SU-DHL-6 (cell line): Measurements from ENCODE around the gene ZBTB37.

Source experiments
- H2AFZ ChIP-seq: fragments of 200-600 bp; sonication (generic); 2 replicates; pipeline ENCODE4 v1.6.1; 2014; ENCODE audit warnings: low read depth, mild to moderate bottlenecking, moderate library complexity, mixed read lengths, antibody characterized with exemption, low read length; ENCODE audit not compliant: severe bottlenecking
- H3F3A ChIP-seq: fragments of 200-600 bp; shearing (Covaris generic); 2 replicates; pipeline ENCODE4 v1.6.0; 2016; ENCODE audit warnings: antibody characterized with exemption, mild to moderate bottlenecking; ENCODE audit not compliant: insufficient read depth
- H3K27ac ChIP-seq: fragments of 200-600 bp; sonication (generic); 2 replicates; pipeline ENCODE4 v1.5.1; 2016; ENCODE audit warnings: low read depth, mild to moderate bottlenecking, low read length, moderate library complexity, mixed read lengths
- H3K27me3 ChIP-seq: fragments of 200-600 bp; sonication (generic), shearing (Covaris generic); 2 replicates; pipeline ENCODE4 v1.6.0; 2014; ENCODE audit warnings: mild to moderate bottlenecking, low read length
- H3K36me3 ChIP-seq: fragments of 200-600 bp; sonication (generic); 2 replicates; pipeline ENCODE4 v1.6.1; 2014; ENCODE audit warnings: mild to moderate bottlenecking, low read length, mixed read lengths
- H3K4me2 ChIP-seq: fragments of 300-600, 200-600 bp; shearing (Covaris generic), sonication (generic); 2 replicates; pipeline ENCODE4 v1.6.0; 2014; ENCODE audit warnings: low read length, low read depth, mild to moderate bottlenecking; ENCODE audit not compliant: poor library complexity, severe bottlenecking
- H3K4me3 ChIP-seq: fragments of 200-600 bp; sonication (generic); 2 replicates; pipeline ENCODE4 v1.5.1; 2014; ENCODE audit warnings: antibody characterized with exemption, low read length, mild to moderate bottlenecking, mixed read lengths; ENCODE audit not compliant: insufficient read depth, poor library complexity, severe bottlenecking
- H3K79me2 ChIP-seq: fragments of 200-600 bp; sonication (generic); 2 replicates; pipeline ENCODE4 v1.6.1; 2014; ENCODE audit warnings: mild to moderate bottlenecking, low read length, moderate library complexity; ENCODE audit not compliant: insufficient read depth
- H3K9ac ChIP-seq: fragments of 200-600 bp; sonication (generic); 2 replicates; pipeline ENCODE4 v1.7.0; 2014; ENCODE audit warnings: mild to moderate bottlenecking, low read length
- H3K9me2 ChIP-seq: fragments of 200-600 bp; sonication (generic); replicated peaks from 2 replicates; pipeline ENCODE4 v1.6.1; 2014; ENCODE audit warnings: low read length; ENCODE audit not compliant: insufficient read depth
- H3K9me3 ChIP-seq: fragments of 200-600 bp; sonication (generic); 2 replicates; pipeline ENCODE4 v1.6.1; 2014; ENCODE audit warnings: low read length, mixed read lengths; ENCODE audit not compliant: insufficient read depth
- H4K20me1 ChIP-seq: fragments of 200-600 bp; sonication (generic); 2 replicates; pipeline ENCODE4 v1.6.1; 2014; ENCODE audit warnings: low read depth, mild to moderate bottlenecking, antibody characterized with exemption, low read length, moderate library complexity, mixed read lengths
- EZH2phosphoT487 ChIP-seq: fragments of 200-600 bp; sonication (generic), shearing (Covaris generic); conservative IDR thresholded peaks from 2 replicates; pipeline ENCODE4 v1.6.1; 2018; ENCODE audit warnings: mild to moderate bottlenecking, antibody characterized with exemption, low read length, moderate library complexity, mixed read lengths
- TF ChIP-seq, protein P1 (sequence below): fragments of 200-600 bp; sonication (generic); IDR thresholded peaks from one replicate; pipeline ENCODE4 v1.5.1; 2017; ENCODE audit warnings: antibody characterized with exemption, mild to moderate bottlenecking, low read length, moderate library complexity; ENCODE audit not compliant: insufficient read depth, poor library complexity, severe bottlenecking

The ZBTB37 gene

GRCh38 chr1:173884701-173885100 is 16.5 kb downstream of the ZBTB37 start:
- H3K9me3 ChIP-seq = no peaks in the 10 kb centered on the region
- no peak overlapping the region for H3K9ac ChIP-seq
- H3K27me3 ChIP-seq = no peaks in the 10 kb centered on the region
- no peak overlapping the region for H3K4me3 ChIP-seq
- no peak overlapping the region for H3K27ac ChIP-seq
- no peaks in the 10 kb centered on the region for H3F3A ChIP-seq
- TF ChIP-seq EZH2phosphoT487 = no peak
- TF ChIP-seq, protein P1, sequence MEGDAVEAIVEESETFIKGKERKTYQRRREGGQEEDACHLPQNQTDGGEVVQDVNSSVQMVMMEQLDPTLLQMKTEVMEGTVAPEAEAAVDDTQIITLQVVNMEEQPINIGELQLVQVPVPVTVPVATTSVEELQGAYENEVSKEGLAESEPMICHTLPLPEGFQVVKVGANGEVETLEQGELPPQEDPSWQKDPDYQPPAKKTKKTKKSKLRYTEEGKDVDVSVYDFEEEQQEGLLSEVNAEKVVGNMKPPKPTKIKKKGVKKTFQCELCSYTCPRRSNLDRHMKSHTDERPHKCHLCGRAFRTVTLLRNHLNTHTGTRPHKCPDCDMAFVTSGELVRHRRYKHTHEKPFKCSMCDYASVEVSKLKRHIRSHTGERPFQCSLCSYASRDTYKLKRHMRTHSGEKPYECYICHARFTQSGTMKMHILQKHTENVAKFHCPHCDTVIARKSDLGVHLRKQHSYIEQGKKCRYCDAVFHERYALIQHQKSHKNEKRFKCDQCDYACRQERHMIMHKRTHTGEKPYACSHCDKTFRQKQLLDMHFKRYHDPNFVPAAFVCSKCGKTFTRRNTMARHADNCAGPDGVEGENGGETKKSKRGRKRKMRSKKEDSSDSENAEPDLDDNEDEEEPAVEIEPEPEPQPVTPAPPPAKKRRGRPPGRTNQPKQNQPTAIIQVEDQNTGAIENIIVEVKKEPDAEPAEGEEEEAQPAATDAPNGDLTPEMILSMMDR = no peak
- H2AFZ ChIP-seq = no peak overlapping the region
- no peaks in the 10 kb centered on the region for H3K9me2 ChIP-seq
- no peak overlapping the region for H3K4me2 ChIP-seq
- H3K36me3 ChIP-seq = no peaks in the 10 kb centered on the region; the same call in 1 of the 2 replicates
- no peaks in the 10 kb centered on the region for H4K20me1 ChIP-seq
- H3K79me2 ChIP-seq = no peaks in the 10 kb centered on the region; the same call in 1 of the 2 replicates

GRCh38 chr1:173886746-173887611 is 18.8 kb downstream of the ZBTB37 start:
- TF ChIP-seq, protein P1 = no peak
- TF ChIP-seq EZH2phosphoT487 = no peak
- H3K36me3 ChIP-seq = no peaks in the 10 kb centered on the region; the same call in 1 of the 2 replicates

DNA sequence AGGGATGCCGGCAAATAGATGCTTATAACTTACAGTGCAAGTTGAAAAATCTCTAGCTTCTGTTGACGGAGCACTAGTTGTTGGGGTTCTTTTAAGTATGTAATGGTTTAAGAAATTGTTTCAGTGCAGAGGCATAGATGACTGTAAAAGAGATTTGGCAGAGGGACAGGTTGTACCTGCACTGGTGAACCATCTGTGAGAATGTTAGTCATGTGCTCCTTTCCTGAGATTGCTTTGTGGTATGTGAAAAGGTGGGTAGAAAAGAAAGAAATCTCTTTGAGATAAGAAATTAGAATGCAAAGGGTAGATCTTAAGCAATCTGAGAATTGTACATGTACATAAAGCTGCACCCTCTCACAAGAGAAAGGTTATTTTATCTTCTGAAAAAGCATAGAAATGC is 19.4 kb downstream of the ZBTB37 start:
- TF ChIP-seq, protein P1 = no peak
- no peak for TF ChIP-seq EZH2phosphoT487
- Histone ChIP-seq H3F3A (no peaks in the 10 kb centered on the region), H3K36me3 (no peaks in the 10 kb centered on the region; the same call in 1 of the 2 replicates), H2AFZ (no peak overlapping the region), H3K27me3 (no peaks in the 10 kb centered on the region), H3K9me3 (no peaks in the 10 kb centered on the region), H3K4me2 (no peak overlapping the region), H3K79me2 (no peaks in the 10 kb centered on the region; the same call in 1 of the 2 replicates), H3K4me3 (no peak overlapping the region), H4K20me1 (no peaks in the 10 kb centered on the region), H3K9ac (no peak overlapping the region), H3K27ac (no peak overlapping the region), H3K9me2 (no peaks in the 10 kb centered on the region)

More at GRCh38 chr1:173886746-173887611, 18.8 kb downstream of the ZBTB37 start:
- no peaks in the 10 kb centered on the region for H3K9me2 ChIP-seq
- no peaks in the 10 kb centered on the region for H3K27me3 ChIP-seq
- H3K79me2 ChIP-seq = no peaks in the 10 kb centered on the region; the same call in 1 of the 2 replicates
- H3K9me3 ChIP-seq = no peaks in the 10 kb centered on the region
- H3K4me3 ChIP-seq = no peak overlapping the region
- H4K20me1 ChIP-seq = no peaks in the 10 kb centered on the region
- H3K4me2 ChIP-seq = no peak overlapping the region
- H3K27ac ChIP-seq = no peak overlapping the region
- H2AFZ ChIP-seq = no peak overlapping the region
- H3K9ac ChIP-seq = no peak overlapping the region
- H3F3A ChIP-seq = no peaks in the 10 kb centered on the region
